WTC11 (cell line): Measurements from ENCODE around the gene IGSF9B. TPM values are rescaled to one million over a fixed set of nuclear protein-coding genes. Genes with fewer than 3 reads are reported as not detected.
A peak's percentile ranks its signal among the peaks of the same experiment; 100 is the strongest.

Experiments
- ATAC-seq: fragments of 200-7000 bp; cut with Tn5 transposase; 2 replicates; pipeline ENCODE4 v1.10.0; 2021; ENCODE audit warnings: mild to moderate bottlenecking, moderate library complexity
- CTCF ChIA-PET: fragments of 300-600 bp; sonication (Branson Sonifier 250); formaldehyde crosslinking; loops from one replicate; lab custom pipeline; 2021; ENCODE audit warnings: antibody characterized with exemption; lab: Charles Lee
- POLR2A ChIA-PET: fragments of 350-600 bp; sonication (Branson Sonifier 250); formaldehyde crosslinking; loops from one replicate; lab custom pipeline; 2021; ENCODE audit warnings: antibody characterized with exemption; lab: Charles Lee
- DNase-seq: peaks from one replicate; pipeline ENCODE4 v3.0.0; 2021; ENCODE audit warnings: low spot score
- H3K27ac Mint-ChIP-seq: 2 replicates; pipeline ENCODE4 v1.8.0; 2021; ENCODE audit warnings: mixed read lengths
- H3K27me3 Mint-ChIP-seq: 2 replicates; pipeline ENCODE4 v1.8.0; 2021; ENCODE audit warnings: low read depth, mild to moderate bottlenecking, moderate library complexity, mixed read lengths
- H3K36me3 Mint-ChIP-seq: 2 replicates; pipeline ENCODE4 v1.8.0; 2021; ENCODE audit warnings: mixed read lengths
- H3K4me1 Mint-ChIP-seq: 2 replicates; pipeline ENCODE4 v1.8.0; 2022; ENCODE audit warnings: mixed read lengths
- H3K4me3 Mint-ChIP-seq: 2 replicates; pipeline ENCODE4 v1.8.0; 2021; ENCODE audit warnings: mild to moderate bottlenecking, moderate library complexity, mixed read lengths
- H3K9me3 Mint-ChIP-seq: 2 replicates; pipeline ENCODE4 v1.8.0; 2021; ENCODE audit warnings: mixed read lengths
- AR ChIP-seq: fragments of 250-450 bp; sonication (Bioruptor Pico); IDR thresholded peaks from 2 replicates; pipeline ENCODE4 v1.9.0; 2021; ENCODE audit warnings: mild to moderate bottlenecking
- CBFB ChIP-seq: sonication (generic); formaldehyde crosslinking; IDR thresholded peaks from 2 replicates; pipeline ENCODE4 v1.8.1; 2022; ENCODE audit warnings: mild to moderate bottlenecking, low read depth, missing genetic modification reagents
- FOXP4 ChIP-seq: sonication (generic); formaldehyde crosslinking; IDR thresholded peaks from 2 replicates; pipeline ENCODE4 v1.8.0; 2022; ENCODE audit warnings: mild to moderate bottlenecking, missing genetic modification reagents
- NFATC4 ChIP-seq: fragments of 250-450 bp; sonication (Bioruptor Pico); IDR thresholded peaks from 2 replicates; pipeline ENCODE4 v1.9.0; 2021; ENCODE audit warnings: mild to moderate bottlenecking
- NFE2L1 ChIP-seq: sonication (generic); formaldehyde crosslinking; IDR thresholded peaks from 2 replicates; pipeline ENCODE4 v1.8.1; 2023; ENCODE audit warnings: missing genetic modification reagents
- NR1H2 ChIP-seq: sonication (generic); formaldehyde crosslinking; IDR thresholded peaks from 2 replicates; pipeline ENCODE4 v1.9.0; 2021; ENCODE audit warnings: mild to moderate bottlenecking, moderate library complexity, missing genetic modification reagents
- NR3C1 ChIP-seq: sonication (generic); formaldehyde crosslinking; conservative IDR thresholded peaks from 2 replicates; pipeline ENCODE4 v1.8.1; 2023; ENCODE audit warnings: low read depth, mild to moderate bottlenecking, missing genetic modification reagents
- RORB ChIP-seq: fragments of 250-450 bp; sonication (Bioruptor Pico); IDR thresholded peaks from 2 replicates; pipeline ENCODE4 v1.9.0; 2021; ENCODE audit warnings: mild to moderate bottlenecking
- SP1 ChIP-seq: sonication (generic); formaldehyde crosslinking; conservative IDR thresholded peaks from 2 replicates; pipeline ENCODE4 v1.8.1; 2022; ENCODE audit warnings: missing genetic modification reagents
- ZNF138 ChIP-seq: sonication (generic); formaldehyde crosslinking; conservative IDR thresholded peaks from 2 replicates; pipeline ENCODE4 v1.8.1; 2022; ENCODE audit warnings: mild to moderate bottlenecking, moderate library complexity, missing genetic modification reagents
- ZNF232 ChIP-seq: sonication (generic); formaldehyde crosslinking; IDR thresholded peaks from 2 replicates; pipeline ENCODE4 v1.8.0; 2022; ENCODE audit warnings: mild to moderate bottlenecking, missing genetic modification reagents
- ZNF512 ChIP-seq: sonication (generic); formaldehyde crosslinking; IDR thresholded peaks from 2 replicates; pipeline ENCODE4 v1.8.1; 2022; ENCODE audit warnings: missing genetic modification reagents, borderline replicate concordance
- ZNF671 ChIP-seq: fragments of 250-450 bp; sonication (Bioruptor Pico); IDR thresholded peaks from 2 replicates; pipeline ENCODE4 v1.8.0; 2021; ENCODE audit warnings: mild to moderate bottlenecking
- total RNA-seq: library from RNA; stranded (reverse); gene quantifications from 3 replicates; pipeline ENCODE4 v1.2.3, GENCODE V29; 2021
- TF ChIP-seq, protein P1 (sequence below): sonication (generic); formaldehyde crosslinking; IDR thresholded peaks from 2 replicates; pipeline ENCODE4 v1.8.0; 2023; ENCODE audit warnings: missing genetic modification reagents
- TF ChIP-seq, protein P2 (sequence below): sonication (generic); formaldehyde crosslinking; IDR thresholded peaks from 2 replicates; pipeline ENCODE4 v1.8.1; 2022; ENCODE audit warnings: mild to moderate bottlenecking, missing genetic modification reagents, moderate library complexity, borderline replicate concordance
- TF ChIP-seq, protein P3 (sequence below): fragments of 250-450 bp; sonication (Bioruptor Pico); conservative IDR thresholded peaks from 2 replicates; pipeline ENCODE4 v1.9.0; 2021; ENCODE audit warnings: mild to moderate bottlenecking
- TF ChIP-seq, protein P4 (sequence below): sonication (generic); formaldehyde crosslinking; conservative IDR thresholded peaks from 2 replicates; pipeline ENCODE4 v1.8.1; 2023; ENCODE audit warnings: mild to moderate bottlenecking, low read depth, missing genetic modification reagents, moderate library complexity

The IGSF9B gene
- total RNA-seq, 1 experiment from 2014 or later: 52.7 TPM

- no peak for TF ChIP-seq ZNF671 (CRISPR knock-in tag)
These were observed 39.9 kb downstream of the IGSF9B start (continued) for GRCh38 chr11:133916784-133917440.

DNA sequence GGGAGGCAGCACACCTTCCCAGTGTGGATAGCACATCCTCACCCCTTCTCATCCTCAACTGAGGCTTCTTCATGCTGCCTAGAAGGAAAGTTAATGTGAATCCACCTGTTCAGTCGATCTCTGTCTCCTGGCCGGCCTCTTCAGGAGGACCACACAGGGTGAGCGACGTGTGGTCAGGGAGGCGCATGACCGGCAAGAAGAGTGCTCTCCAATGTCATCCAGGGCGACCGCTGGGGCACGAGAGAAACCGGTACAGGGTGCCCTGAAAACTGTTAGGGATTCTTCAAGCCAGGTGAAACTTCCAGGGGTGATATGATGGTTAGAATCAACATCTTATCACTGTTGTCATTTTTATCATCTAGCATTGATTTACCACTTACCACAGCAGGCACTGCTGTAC, 43.0 kb downstream of the IGSF9B start:
- Mint-ChIP-seq H3K36me3 (peaks cover 48% of the 10 kb centered on the region), H3K27ac (no peak overlapping the region), H3K4me3 (no peak overlapping the region), H3K27me3 (no peaks in the 10 kb centered on the region), H3K4me1 (peaks cover 4% of the 10 kb centered on the region), H3K9me3 (no peaks in the 10 kb centered on the region)
- ChIA-PET POLR2A (no interaction called here), CTCF (interaction anchor here (1.8 kb wide), 1 partner anchor 14 kb away, joined by 3 read pairs; no protein-coding TSS in a partner anchor)
- TF ChIP-seq SP1 (CRISPR knock-in tag) (no peak), CBFB (CRISPR knock-in tag) (no peak), ZNF512 (no peak)
- TF ChIP-seq, protein P1, sequence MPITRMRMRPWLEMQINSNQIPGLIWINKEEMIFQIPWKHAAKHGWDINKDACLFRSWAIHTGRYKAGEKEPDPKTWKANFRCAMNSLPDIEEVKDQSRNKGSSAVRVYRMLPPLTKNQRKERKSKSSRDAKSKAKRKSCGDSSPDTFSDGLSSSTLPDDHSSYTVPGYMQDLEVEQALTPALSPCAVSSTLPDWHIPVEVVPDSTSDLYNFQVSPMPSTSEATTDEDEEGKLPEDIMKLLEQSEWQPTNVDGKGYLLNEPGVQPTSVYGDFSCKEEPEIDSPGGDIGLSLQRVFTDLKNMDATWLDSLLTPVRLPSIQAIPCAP: no peak
- TF ChIP-seq, protein P2, sequence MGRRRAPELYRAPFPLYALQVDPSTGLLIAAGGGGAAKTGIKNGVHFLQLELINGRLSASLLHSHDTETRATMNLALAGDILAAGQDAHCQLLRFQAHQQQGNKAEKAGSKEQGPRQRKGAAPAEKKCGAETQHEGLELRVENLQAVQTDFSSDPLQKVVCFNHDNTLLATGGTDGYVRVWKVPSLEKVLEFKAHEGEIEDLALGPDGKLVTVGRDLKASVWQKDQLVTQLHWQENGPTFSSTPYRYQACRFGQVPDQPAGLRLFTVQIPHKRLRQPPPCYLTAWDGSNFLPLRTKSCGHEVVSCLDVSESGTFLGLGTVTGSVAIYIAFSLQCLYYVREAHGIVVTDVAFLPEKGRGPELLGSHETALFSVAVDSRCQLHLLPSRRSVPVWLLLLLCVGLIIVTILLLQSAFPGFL (CRISPR knock-in tag): no peak
- DNase-seq: no peak
- ATAC-seq: no peak

DNA sequence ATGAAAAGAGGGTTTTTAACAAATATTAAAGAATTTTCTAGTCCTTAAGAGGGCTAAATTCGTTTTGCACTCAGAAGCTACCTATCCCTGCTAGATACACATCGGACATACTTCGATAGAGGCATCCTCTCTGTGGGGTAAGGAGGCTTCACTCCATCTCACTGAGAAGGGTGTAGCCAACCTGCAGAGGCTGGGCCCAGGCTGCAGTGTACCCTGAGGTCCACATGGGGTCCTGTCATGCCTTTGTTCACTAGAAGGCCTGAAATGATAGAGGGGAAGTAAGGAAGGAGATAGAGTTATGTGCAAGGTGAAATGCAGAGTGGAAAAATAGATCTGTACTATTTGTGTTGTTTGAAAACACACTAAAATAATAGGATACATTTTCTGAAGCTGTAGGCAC, 45.6 kb downstream of the IGSF9B start:
- no peak overlapping the region for H3K27ac Mint-ChIP-seq
- H3K27me3 Mint-ChIP-seq: no peaks in the 10 kb centered on the region
- H3K9me3 Mint-ChIP-seq: no peaks in the 10 kb centered on the region
- ATAC-seq (peak; percentile 89), DNase-seq (no peak)
- ChIA-PET POLR2A (no interaction called here), CTCF (no interaction called here)
- H3K4me1 Mint-ChIP-seq: no peaks in the 10 kb centered on the region
- H3K4me3 Mint-ChIP-seq: no peak overlapping the region
- H3K36me3 Mint-ChIP-seq: peaks cover 57% of the 10 kb centered on the region
- no peak for TF ChIP-seq NR1H2
- TF ChIP-seq, protein P3, sequence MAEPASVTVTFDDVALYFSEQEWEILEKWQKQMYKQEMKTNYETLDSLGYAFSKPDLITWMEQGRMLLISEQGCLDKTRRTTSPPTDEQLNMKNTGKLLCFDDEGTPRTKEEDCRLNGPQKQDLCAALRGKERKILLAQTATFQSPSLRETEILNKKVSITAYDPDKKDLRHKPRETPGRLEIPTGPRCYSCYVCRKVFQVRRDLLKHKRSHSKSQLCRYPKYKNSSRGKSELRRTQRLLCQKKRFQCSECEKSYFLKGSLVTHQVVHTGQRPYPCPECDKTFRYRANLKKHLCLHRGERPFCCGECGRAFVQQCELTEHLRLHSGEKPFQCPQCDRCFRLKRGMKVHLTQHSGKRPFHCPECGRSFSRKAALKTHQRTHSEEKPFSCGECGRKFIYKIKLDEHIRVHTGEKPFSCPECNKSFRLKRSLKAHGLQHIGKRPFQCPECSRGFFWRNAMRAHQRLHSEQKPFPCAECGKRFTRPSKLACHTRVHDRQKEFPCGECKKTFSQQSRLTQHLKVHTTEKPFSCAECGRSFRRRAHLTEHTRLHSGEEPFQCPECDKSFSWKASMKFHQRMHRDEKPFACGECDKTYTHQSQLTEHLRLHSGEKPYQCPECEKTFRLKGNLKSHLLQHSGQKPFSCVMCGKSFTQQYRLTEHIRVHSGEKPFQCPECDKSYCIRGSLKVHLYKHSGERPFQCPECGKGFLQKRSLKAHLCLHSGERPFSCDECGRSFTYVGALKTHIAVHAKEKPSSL (CRISPR knock-in tag): no peak
- no peak for TF ChIP-seq NFATC4 (CRISPR knock-in tag)
- TF ChIP-seq FOXP4 (CRISPR knock-in tag): no peak
- no peak for TF ChIP-seq ZNF138 (CRISPR knock-in tag)
- TF ChIP-seq NFE2L1: no peak

- Mint-ChIP-seq H3K27ac (no peak overlapping the region), H3K36me3 (peaks cover 58% of the 10 kb centered on the region), H3K27me3 (no peaks in the 10 kb centered on the region), H3K4me3 (no peak overlapping the region), H3K4me1 (no peaks in the 10 kb centered on the region), H3K9me3 (no peaks in the 10 kb centered on the region)
- CTCF ChIA-PET: no interaction called here
- POLR2A ChIA-PET: no interaction called here
- no peak for DNase-seq
- no peak for ATAC-seq
- TF ChIP-seq NR3C1 (CRISPR knock-in tag): no peak
- TF ChIP-seq ZNF232 (CRISPR knock-in tag): no peak
- TF ChIP-seq, protein P4, sequence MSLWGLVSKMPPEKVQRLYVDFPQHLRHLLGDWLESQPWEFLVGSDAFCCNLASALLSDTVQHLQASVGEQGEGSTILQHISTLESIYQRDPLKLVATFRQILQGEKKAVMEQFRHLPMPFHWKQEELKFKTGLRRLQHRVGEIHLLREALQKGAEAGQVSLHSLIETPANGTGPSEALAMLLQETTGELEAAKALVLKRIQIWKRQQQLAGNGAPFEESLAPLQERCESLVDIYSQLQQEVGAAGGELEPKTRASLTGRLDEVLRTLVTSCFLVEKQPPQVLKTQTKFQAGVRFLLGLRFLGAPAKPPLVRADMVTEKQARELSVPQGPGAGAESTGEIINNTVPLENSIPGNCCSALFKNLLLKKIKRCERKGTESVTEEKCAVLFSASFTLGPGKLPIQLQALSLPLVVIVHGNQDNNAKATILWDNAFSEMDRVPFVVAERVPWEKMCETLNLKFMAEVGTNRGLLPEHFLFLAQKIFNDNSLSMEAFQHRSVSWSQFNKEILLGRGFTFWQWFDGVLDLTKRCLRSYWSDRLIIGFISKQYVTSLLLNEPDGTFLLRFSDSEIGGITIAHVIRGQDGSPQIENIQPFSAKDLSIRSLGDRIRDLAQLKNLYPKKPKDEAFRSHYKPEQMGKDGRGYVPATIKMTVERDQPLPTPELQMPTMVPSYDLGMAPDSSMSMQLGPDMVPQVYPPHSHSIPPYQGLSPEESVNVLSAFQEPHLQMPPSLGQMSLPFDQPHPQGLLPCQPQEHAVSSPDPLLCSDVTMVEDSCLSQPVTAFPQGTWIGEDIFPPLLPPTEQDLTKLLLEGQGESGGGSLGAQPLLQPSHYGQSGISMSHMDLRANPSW (CRISPR knock-in tag): no peak
- no peak for TF ChIP-seq AR (CRISPR knock-in tag)
- TF ChIP-seq RORB (CRISPR knock-in tag): no peak
These were observed 46.7 kb downstream of the IGSF9B start for GRCh38 chr11:133910101-133910500.
